Liver (tissue), 9 donors: ENCODE measurements around the gene PAGE2B. TPM values are rescaled to one million over a fixed set of nuclear protein-coding genes. Genes with fewer than 3 reads are reported as not detected.

Experiments used
- DNase-seq: peaks from one replicate; pipeline ENCODE4 v3.0.0-alpha.2; 2017; ENCODE audit warnings: low spot score
- H3K27ac ChIP-seq, 2 donors: one replicate each; pipeline ENCODE4 v1.7.0; 2013; ENCODE audit warnings: inconsistent platforms in 2 of 2, low read length in 2 of 2, control low read depth in 1 of 2, low read depth in 1 of 2, mild to moderate bottlenecking in 1 of 2
- H3K27me3 ChIP-seq, 4 donors: one replicate each; pipeline versions ENCODE4 v1.6.1 to v1.7.0; 2013; ENCODE audit warnings: low read length in 3 of 4, inconsistent platforms in 1 of 4, mild to moderate bottlenecking in 1 of 4, moderate library complexity in 1 of 4; ENCODE audit not compliant: control insufficient read depth in 4 of 4, insufficient read depth in 4 of 4
- H3K36me3 ChIP-seq, 4 donors: one replicate each; pipeline versions ENCODE4 v1.6.1 to v1.7.0; 2013; ENCODE audit warnings: low read length in 3 of 4, mild to moderate bottlenecking in 3 of 4, low read depth in 1 of 4, moderate library complexity in 1 of 4; ENCODE audit not compliant: control insufficient read depth in 4 of 4, insufficient read depth in 3 of 4
- H3K4me1 ChIP-seq, 4 donors: one replicate each; pipeline versions ENCODE4 v1.6.1 to v1.7.0; 2013; ENCODE audit warnings: low read length in 3 of 4, mild to moderate bottlenecking in 3 of 4, moderate library complexity in 1 of 4; ENCODE audit not compliant: control insufficient read depth in 4 of 4, insufficient read depth in 4 of 4
- H3K4me3 ChIP-seq, 3 donors: one replicate each; pipeline versions ENCODE4 v1.6.1 to v1.7.0; 2013; ENCODE audit warnings: low read length in 3 of 3, control low read depth in 1 of 3, low read depth in 1 of 3, mild to moderate bottlenecking in 1 of 3
- H3K9ac ChIP-seq, 2 donors: one replicate each; pipeline ENCODE4 v1.7.0; 2013; ENCODE audit warnings: low read length in 2 of 2, mild to moderate bottlenecking in 2 of 2, moderate library complexity in 2 of 2, control low read depth in 1 of 2, low read depth in 1 of 2
- H3K9me3 ChIP-seq, 4 donors: one replicate each; pipeline versions ENCODE4 v1.6.1 to v1.7.0; 2013; ENCODE audit warnings: low read length in 3 of 4; ENCODE audit not compliant: control insufficient read depth in 4 of 4
- CTCF ChIP-seq: fragments of 150-350 bp; IDR thresholded peaks from 2 replicates; pipeline ENCODE4 v1.5.1; 2017; ENCODE audit warnings: improper control_type of control experiment, low read depth, low read length; ENCODE audit not compliant: missing input control
- FOXA1 ChIP-seq: IDR thresholded peaks from 2 replicates; pipeline ENCODE4 v1.6.1; 2016; ENCODE audit warnings: antibody characterized with exemption
- FOXA2 ChIP-seq: IDR thresholded peaks from 2 replicates; pipeline ENCODE4 v1.6.1; 2016; ENCODE audit warnings: antibody characterized with exemption
- GABPA ChIP-seq, 2 donors: IDR thresholded peaks in 1 of 2; conservative IDR thresholded peaks in 1 of 2; 2 replicates each; pipeline ENCODE4 v1.6.1; 2016; ENCODE audit warnings: antibody characterized with exemption in 2 of 2, mild to moderate bottlenecking in 1 of 2, moderate library complexity in 1 of 2
- HNF4A ChIP-seq, 2 donors: conservative IDR thresholded peaks; 2 replicates each; pipeline ENCODE4 v1.6.1; 2016; ENCODE audit warnings: antibody characterized with exemption in 2 of 2, mild to moderate bottlenecking in 2 of 2
- HNF4G ChIP-seq: IDR thresholded peaks from 2 replicates; pipeline ENCODE4 v1.6.1; 2016; ENCODE audit warnings: antibody characterized with exemption
- JUND ChIP-seq, 2 donors: IDR thresholded peaks; 2 replicates each; pipeline ENCODE4 v1.6.1; 2016; ENCODE audit warnings: antibody characterized with exemption in 2 of 2
- NR2F2 ChIP-seq: IDR thresholded peaks from 2 replicates; pipeline ENCODE4 v1.6.1; 2016; ENCODE audit warnings: antibody characterized with exemption
- RAD21 ChIP-seq, 2 donors: IDR thresholded peaks; 2 replicates each; pipeline ENCODE4 v1.6.1; 2016; ENCODE audit warnings: antibody characterized with exemption in 2 of 2, mild to moderate bottlenecking in 2 of 2
- REST ChIP-seq: IDR thresholded peaks from 2 replicates; pipeline ENCODE4 v1.6.1; 2016; ENCODE audit warnings: antibody characterized with exemption, mild to moderate bottlenecking
- RXRA ChIP-seq, 2 donors: IDR thresholded peaks; 2 replicates each; pipeline ENCODE4 v1.6.1; 2017 to 2018; ENCODE audit warnings: antibody characterized with exemption in 2 of 2, mild to moderate bottlenecking in 1 of 2
- SP1 ChIP-seq: IDR thresholded peaks from 2 replicates; pipeline ENCODE4 v1.6.1; 2018; ENCODE audit warnings: antibody characterized with exemption, mild to moderate bottlenecking
- TAF1 ChIP-seq: conservative IDR thresholded peaks from 2 replicates; pipeline ENCODE4 v1.6.1; 2016; ENCODE audit warnings: antibody characterized with exemption, mild to moderate bottlenecking
- YY1 ChIP-seq: IDR thresholded peaks from 2 replicates; pipeline ENCODE4 v1.6.1; 2016; ENCODE audit warnings: antibody characterized with exemption, mild to moderate bottlenecking
- ZBTB33 ChIP-seq: IDR thresholded peaks from 2 replicates; pipeline ENCODE4 v1.6.1; 2016; ENCODE audit warnings: antibody characterized with exemption
- WGBS: extraction: QIAGEN DNeasy Blood & Tissue Kit; methylation state at CpG from one replicate; pipeline ENCODE4 v1.1.7; 2013; 5-methylcytosine and 5-hydroxymethylcytosine counted together
- polyA plus RNA-seq, 2 donors: library from polyadenylated mRNA; stranded (reverse) in 1 of 2; unstranded in 1 of 2; fragments of 200-250 nt in 1 of 2; fragments of >200 nt in 1 of 2; fragmentation: Nextera tagmentation in 1 of 2; extraction: Ambion mirVana in 1 of 2; gene quantifications; one replicate each; pipeline versions ENCODE4 v1.2.1 to v1.2.3, GENCODE V29; 2013 to 2015
- total RNA-seq, 2 donors: library from RNA; depleted of rRNA; stranded (reverse); fragments of >200 nt; gene quantifications; one replicate each; pipeline ENCODE4 v1.2.3, GENCODE V29; 2014
- TF ChIP-seq, protein P1 (sequence below): IDR thresholded peaks from 2 replicates; pipeline ENCODE4 v1.6.1; 2016; ENCODE audit warnings: antibody characterized with exemption
- TF ChIP-seq, protein P2 (sequence below): IDR thresholded peaks from 2 replicates; pipeline ENCODE4 v1.6.1; 2016; ENCODE audit warnings: antibody characterized with exemption
- donor health status: healthy.
- donor health status: healthy.
- donor health status: healthy.
- donor health status: healthy.
- donor health status: healthy.

The PAGE2B gene
- total RNA-seq, result under 1 TPM in 1 of 2 donors, not detected in 1; 0.28 TPM
- not detected for polyA plus RNA-seq

DNA sequence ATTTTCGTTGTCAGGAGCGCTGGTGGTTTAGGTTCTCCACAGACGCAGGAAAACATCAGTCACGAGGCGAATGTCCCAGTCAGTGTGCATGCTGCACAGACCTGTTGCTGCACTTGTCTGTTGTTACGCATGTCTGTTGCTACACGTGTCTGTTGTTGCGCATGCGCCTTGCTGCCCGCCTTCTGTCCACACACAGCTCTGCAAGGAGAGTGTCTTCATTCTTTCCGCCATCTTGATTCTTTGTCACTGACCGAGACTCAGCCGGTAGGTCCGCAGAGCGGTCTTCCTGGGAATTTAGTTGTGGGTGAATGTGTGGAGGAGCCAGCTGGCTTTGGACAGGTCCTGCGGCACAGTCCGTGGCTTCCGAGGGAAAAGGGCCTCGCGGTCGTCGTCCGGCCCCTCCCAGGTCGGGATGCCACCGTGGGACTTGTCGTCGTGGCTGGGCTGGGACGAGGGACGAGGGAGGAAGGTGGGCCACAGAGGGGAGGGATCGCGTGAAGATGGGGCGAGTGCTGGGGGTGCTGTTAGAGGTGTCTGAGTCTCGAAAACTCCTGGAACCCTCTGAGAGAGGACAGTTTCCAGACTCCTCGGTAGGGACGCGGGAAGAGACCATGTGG is at the start of gene PAGE2B:
TSS of gene PAGE2B (plus strand) at position 180 of the 617 bp plus-strand sequence. CDS start 1,012 bp downstream, outside the sequence.
- TF ChIP-seq RAD21 (IDR thresholded peaks at IDR 0.05), result no peak
- no peak for TF ChIP-seq GABPA (IDR thresholded peaks at IDR 0.05 in 1 of 2, conservative IDR thresholded peaks at IDR 0.05 in 1 of 2)
- TF ChIP-seq, protein P1, sequence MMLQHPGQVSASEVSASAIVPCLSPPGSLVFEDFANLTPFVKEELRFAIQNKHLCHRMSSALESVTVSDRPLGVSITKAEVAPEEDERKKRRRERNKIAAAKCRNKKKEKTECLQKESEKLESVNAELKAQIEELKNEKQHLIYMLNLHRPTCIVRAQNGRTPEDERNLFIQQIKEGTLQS, result no peak
- no peak for TF ChIP-seq RXRA (IDR thresholded peaks at IDR 0.05)
- no peak for TF ChIP-seq NR2F2
- no peak for TF ChIP-seq YY1
- TF ChIP-seq REST, result no peak
- TF ChIP-seq ZBTB33, result no peak
- no peak for TF ChIP-seq FOXA1
- no peaks in the 10 kb centered on the region for H3K36me3 ChIP-seq
- no peak within 1 kb of the TSS for H3K9ac ChIP-seq
- H3K4me1 ChIP-seq, result no peaks in the 10 kb centered on the region
- no peaks in the 10 kb centered on the region for H3K9me3 ChIP-seq
- H3K27ac ChIP-seq, result no peak within 1 kb of the TSS
- no peaks in the 10 kb centered on the region for H3K27me3 ChIP-seq
- H3K4me3 ChIP-seq, result no peak within 1 kb of the TSS
- no peak for DNase-seq
- 93% methylated on average over 36 of the region's 36 CpGs for WGBS

GRCh38 chrX:55026143-55026542 is 48.7 kb upstream of the PAGE2B start:
- no peaks in the 10 kb centered on the region for H3K27me3 ChIP-seq
- H3K27ac ChIP-seq, result no peak overlapping the region
- H3K9ac ChIP-seq, result no peak overlapping the region
- H3K36me3 ChIP-seq, result no peaks in the 10 kb centered on the region
- H3K9me3 ChIP-seq, result no peaks in the 10 kb centered on the region
- H3K4me1 ChIP-seq, result no peaks in the 10 kb centered on the region
- DNase-seq, result no peak
- H3K4me3 ChIP-seq, result no peak overlapping the region
- TF ChIP-seq, protein P1, result no peak
- TF ChIP-seq, protein P2, sequence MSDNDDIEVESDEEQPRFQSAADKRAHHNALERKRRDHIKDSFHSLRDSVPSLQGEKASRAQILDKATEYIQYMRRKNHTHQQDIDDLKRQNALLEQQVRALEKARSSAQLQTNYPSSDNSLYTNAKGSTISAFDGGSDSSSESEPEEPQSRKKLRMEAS, result no peak
- TF ChIP-seq RAD21 (IDR thresholded peaks at IDR 0.05) (no peak), FOXA1 (no peak), RXRA (IDR thresholded peaks at IDR 0.05) (no peak), SP1 (no peak), REST (no peak), ZBTB33 (no peak), HNF4G (no peak), FOXA2 (no peak), JUND (IDR thresholded peaks at IDR 0.05) (no peak), CTCF (no peak), NR2F2 (no peak), GABPA (IDR thresholded peaks at IDR 0.05 in 1 of 2, conservative IDR thresholded peaks at IDR 0.05 in 1 of 2) (no peak), HNF4A (conservative IDR thresholded peaks at IDR 0.05) (no peak), YY1 (no peak), TAF1 (no peak)
